GM12892 (cell line): ENCODE measurements around the gene NDUFAF8.

Source experiments
- DNase-seq: peaks from one replicate; pipeline ENCODE4 v3.0.0; 2011; ENCODE audit not compliant: insufficient read length
- FAIRE-seq: peaks from 2 replicates; lab custom pipeline; 2011; peaks lifted over from hg19 to GRCh38; lab: Jason Lieb, UNC
- POLR2A ChIP-seq: IDR thresholded peaks from 2 replicates; pipeline ENCODE4 v1.6.1; 2011; ENCODE audit warnings: low read depth, low read length, control low read depth
- POLR2AphosphoS5 ChIP-seq: IDR thresholded peaks from 2 replicates; pipeline ENCODE4 v1.6.1; 2011; ENCODE audit warnings: low read depth, low read length, control low read depth
- TAF1 ChIP-seq: IDR thresholded peaks from 2 replicates; pipeline ENCODE4 v1.6.1; 2011; ENCODE audit warnings: low read depth, mild to moderate bottlenecking, control low read depth, low read length, borderline replicate concordance

The NDUFAF8 gene

GRCh38 chr17:81238490-81238814 lies 666 bp upstream of the NDUFAF8 start:
- DNase-seq (no peak), FAIRE-seq (no peak)

GRCh38 chr17:81239714-81240555 lies 817 bp downstream of the NDUFAF8 start:
- DNase-seq (peak; percentile 54), FAIRE-seq (no peak)

More at GRCh38 chr17:81238490-81238814, 666 bp upstream of the NDUFAF8 start:
- TF ChIP-seq POLR2AphosphoS5 = no peak
- TF ChIP-seq TAF1 = no peak
- TF ChIP-seq POLR2A = no peak

GRCh38 chr17:81240761-81241160 lies 1.6 kb downstream of the NDUFAF8 start:
- FAIRE-seq = no peak
- TF ChIP-seq TAF1 = no peak
- TF ChIP-seq POLR2A = no peak
- TF ChIP-seq POLR2AphosphoS5 = no peak
- DNase-seq = no peak

More at GRCh38 chr17:81239714-81240555, 817 bp downstream of the NDUFAF8 start:
- TF ChIP-seq POLR2A (0 out of 2 replicates have a peak, but pooled peaks have one; percentile 16), POLR2AphosphoS5 (0 out of 2 replicates have a peak, but pooled peaks have one; percentile 32), TAF1 (peak; percentile 30; the same call in 1 of the 2 replicates)

- no peak for DNase-seq
- no peak for FAIRE-seq
- no peak for TF ChIP-seq POLR2AphosphoS5
- no peak for TF ChIP-seq POLR2A
- no peak for TF ChIP-seq TAF1
Measured at GRCh38 chr17:81241203-81241602, 2.1 kb downstream of the NDUFAF8 start.

- TF ChIP-seq POLR2AphosphoS5 = peak; percentile 68
- no peak for TF ChIP-seq TAF1
- FAIRE-seq (peak; percentile 74), DNase-seq (peak; percentile 73)
Measured at GRCh38 chr17:81241648-81242420, 2.7 kb downstream of the NDUFAF8 start.

GRCh38 chr17:81242421-81243332 lies 3.6 kb downstream of the NDUFAF8 start:
- FAIRE-seq (no peak), DNase-seq (no peak)
- TF ChIP-seq POLR2A (no peak), TAF1 (no peak), POLR2AphosphoS5 (no peak)

GRCh38 chr17:81243333-81243664 lies 4.2 kb downstream of the NDUFAF8 start:
- DNase-seq (no peak), FAIRE-seq (no peak)
- TF ChIP-seq TAF1 (no peak), POLR2AphosphoS5 (no peak), POLR2A (no peak)

GRCh38 chr17:81244358-81245023 lies 5.4 kb downstream of the NDUFAF8 start:
- FAIRE-seq = no peak
- DNase-seq = no peak

GRCh38 chr17:81245024-81245664 lies 6.0 kb downstream of the NDUFAF8 start:
- DNase-seq = peak; percentile 65
- FAIRE-seq = peak; percentile 87
- TF ChIP-seq POLR2A (peak; percentile 40), POLR2AphosphoS5 (peak; percentile 36; the same call in 1 of the 2 replicates), TAF1 (no peak)

More at GRCh38 chr17:81244358-81245023, 5.4 kb downstream of the NDUFAF8 start:
- TF ChIP-seq POLR2AphosphoS5 = 0 out of 2 replicates have a peak, but pooled peaks have one; percentile 62
- TF ChIP-seq TAF1 = no peak
- peak; percentile 42; the same call in 1 of the 2 replicates for TF ChIP-seq POLR2A
